Hepatocyte (in vitro differentiated cells): ENCODE data around the gene ATP7B.

ENCODE experiments used
- CTCF ChIP-seq: fragments of 200-600 bp; sonication (generic); IDR thresholded peaks from 2 replicates; pipeline ENCODE4 v1.5.1; 2016; ENCODE audit warnings: antibody characterized with exemption, mild to moderate bottlenecking; ENCODE audit not compliant: poor library complexity
- EZH2 ChIP-seq: fragments of 200-600 bp; sonication (generic); IDR thresholded peaks from 2 replicates; pipeline ENCODE4 v1.6.1; 2016; ENCODE audit warnings: antibody characterized with exemption, mild to moderate bottlenecking, borderline replicate concordance

- TF ChIP-seq EZH2, result no peak
- TF ChIP-seq CTCF, result no peak
Measured at GRCh38 chr13:51958217-51958547, 53.1 kb downstream of the ATP7B start.
